ENCODE data around the gene GAGE12C.
"Not testable (repeated sequence)": the region's sequence is repeated elsewhere in the genome, so short reads cannot be mapped to it uniquely, and the experiment has no call there.

The GAGE12C gene, protein sequence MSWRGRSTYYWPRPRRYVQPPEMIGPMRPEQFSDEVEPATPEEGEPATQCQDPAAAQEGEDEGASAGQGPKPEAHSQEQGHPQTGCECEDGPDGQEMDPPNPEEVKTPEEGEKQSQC

DNA sequence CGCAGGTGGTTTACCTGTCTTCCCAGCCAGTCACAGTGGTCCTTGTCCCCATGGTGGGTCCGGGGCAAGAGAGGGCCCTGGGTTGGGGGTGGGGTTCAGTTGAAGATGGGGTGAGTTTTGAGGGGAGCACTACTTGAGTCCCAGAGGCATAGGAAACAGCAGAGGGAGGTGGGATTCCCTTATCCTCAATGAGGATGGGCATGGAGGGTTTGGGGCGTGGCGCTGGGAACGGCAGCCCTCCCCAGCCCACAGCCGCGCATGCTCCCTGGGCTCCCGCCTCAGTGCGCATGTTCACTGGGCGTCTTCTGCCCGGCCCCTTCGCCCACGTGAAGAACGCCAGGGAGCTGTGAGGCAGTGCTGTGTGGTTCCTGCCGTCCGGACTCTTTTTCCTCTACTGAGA, at the start of gene GAGE12C:
Gene GAGE12C, plus strand, starts transcription at position 301 of the 400 bp plus-strand sequence. CDS start 1,155 bp downstream, outside the sequence.
- H3K27ac Mint-ChIP-seq (ENCODE audit: low read depth); ATAC-seq (replicated peaks; ENCODE audit: extremely low read depth, poor library complexity, severe bottlenecking); H3K4me1 Mint-ChIP-seq; H3K4me3 Mint-ChIP-seq; H3K27me3 Mint-ChIP-seq; H3K9me3 Mint-ChIP-seq; H3K36me3 Mint-ChIP-seq (ENCODE audit: insufficient read depth); DNase-seq (ENCODE audit: low spot score in 2 of 2): not testable (repeated sequence)

DNA sequence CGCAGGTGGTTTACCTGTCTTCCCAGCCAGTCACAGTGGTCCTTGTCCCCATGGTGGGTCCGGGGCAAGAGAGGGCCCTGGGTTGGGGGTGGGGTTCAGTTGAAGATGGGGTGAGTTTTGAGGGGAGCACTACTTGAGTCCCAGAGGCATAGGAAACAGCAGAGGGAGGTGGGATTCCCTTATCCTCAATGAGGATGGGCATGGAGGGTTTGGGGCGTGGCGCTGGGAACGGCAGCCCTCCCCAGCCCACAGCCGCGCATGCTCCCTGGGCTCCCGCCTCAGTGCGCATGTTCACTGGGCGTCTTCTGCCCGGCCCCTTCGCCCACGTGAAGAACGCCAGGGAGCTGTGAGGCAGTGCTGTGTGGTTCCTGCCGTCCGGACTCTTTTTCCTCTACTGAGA, 9.5 kb downstream of the GAGE12C start, which contains the start of gene GAGE12D:
Gene GAGE12D, plus strand, starts transcription at position 301 of the 400 bp plus-strand sequence. CDS start 1,155 bp downstream, outside the sequence.
- H3K36me3 Mint-ChIP-seq (ENCODE audit: insufficient read depth); H3K27me3 Mint-ChIP-seq; DNase-seq (ENCODE audit: low spot score in 2 of 2); H3K9me3 Mint-ChIP-seq; H3K4me3 Mint-ChIP-seq; ATAC-seq (replicated peaks; ENCODE audit: extremely low read depth, poor library complexity, severe bottlenecking); H3K27ac Mint-ChIP-seq (ENCODE audit: low read depth); H3K4me1 Mint-ChIP-seq: not testable (repeated sequence)

DNA sequence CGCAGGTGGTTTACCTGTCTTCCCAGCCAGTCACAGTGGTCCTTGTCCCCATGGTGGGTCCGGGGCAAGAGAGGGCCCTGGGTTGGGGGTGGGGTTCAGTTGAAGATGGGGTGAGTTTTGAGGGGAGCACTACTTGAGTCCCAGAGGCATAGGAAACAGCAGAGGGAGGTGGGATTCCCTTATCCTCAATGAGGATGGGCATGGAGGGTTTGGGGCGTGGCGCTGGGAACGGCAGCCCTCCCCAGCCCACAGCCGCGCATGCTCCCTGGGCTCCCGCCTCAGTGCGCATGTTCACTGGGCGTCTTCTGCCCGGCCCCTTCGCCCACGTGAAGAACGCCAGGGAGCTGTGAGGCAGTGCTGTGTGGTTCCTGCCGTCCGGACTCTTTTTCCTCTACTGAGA, 19.0 kb downstream of the GAGE12C start, which contains the start of gene GAGE12E:
Gene GAGE12E, plus strand, starts transcription at position 301 of the 400 bp plus-strand sequence. CDS start 1,155 bp downstream, outside the sequence.
- H3K36me3 Mint-ChIP-seq (ENCODE audit: insufficient read depth); H3K9me3 Mint-ChIP-seq; H3K27ac Mint-ChIP-seq (ENCODE audit: low read depth); H3K27me3 Mint-ChIP-seq; ATAC-seq (replicated peaks; ENCODE audit: extremely low read depth, poor library complexity, severe bottlenecking); DNase-seq (ENCODE audit: low spot score in 2 of 2); H3K4me1 Mint-ChIP-seq; H3K4me3 Mint-ChIP-seq: not testable (repeated sequence)

DNA sequence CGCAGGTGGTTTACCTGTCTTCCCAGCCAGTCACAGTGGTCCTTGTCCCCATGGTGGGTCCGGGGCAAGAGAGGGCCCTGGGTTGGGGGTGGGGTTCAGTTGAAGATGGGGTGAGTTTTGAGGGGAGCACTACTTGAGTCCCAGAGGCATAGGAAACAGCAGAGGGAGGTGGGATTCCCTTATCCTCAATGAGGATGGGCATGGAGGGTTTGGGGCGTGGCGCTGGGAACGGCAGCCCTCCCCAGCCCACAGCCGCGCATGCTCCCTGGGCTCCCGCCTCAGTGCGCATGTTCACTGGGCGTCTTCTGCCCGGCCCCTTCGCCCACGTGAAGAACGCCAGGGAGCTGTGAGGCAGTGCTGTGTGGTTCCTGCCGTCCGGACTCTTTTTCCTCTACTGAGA, 28.6 kb downstream of the GAGE12C start, which contains the start of gene GAGE12F:
Gene GAGE12F, plus strand, starts transcription at position 301 of the 400 bp plus-strand sequence. CDS start 1,155 bp downstream, outside the sequence.
- not testable (repeated sequence) for H3K4me3 Mint-ChIP-seq; H3K36me3 Mint-ChIP-seq (ENCODE audit: insufficient read depth); H3K9me3 Mint-ChIP-seq; DNase-seq (ENCODE audit: low spot score in 2 of 2); H3K4me1 Mint-ChIP-seq; H3K27me3 Mint-ChIP-seq; H3K27ac Mint-ChIP-seq (ENCODE audit: low read depth); ATAC-seq (replicated peaks; ENCODE audit: extremely low read depth, poor library complexity, severe bottlenecking)

DNA sequence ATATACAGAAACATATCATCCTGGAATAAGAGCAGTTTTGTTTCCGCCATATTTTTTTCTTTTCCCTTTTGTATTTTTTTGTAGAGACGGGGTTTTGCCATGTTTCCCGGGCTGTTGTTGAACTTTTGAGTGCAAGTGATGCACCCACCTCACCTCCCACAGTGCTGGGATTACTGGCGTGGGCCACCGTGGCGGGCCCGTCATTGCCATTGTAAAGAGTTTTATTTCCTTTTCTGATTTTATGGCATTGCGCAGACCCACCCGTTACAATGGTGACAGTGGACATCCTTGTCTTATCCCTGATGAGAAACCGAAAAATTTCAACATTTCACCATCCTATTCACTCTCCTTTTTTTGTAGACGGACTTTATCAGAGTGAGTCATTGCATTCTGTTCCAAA, 36.8 kb downstream of the GAGE12C start:
- H3K27ac Mint-ChIP-seq (ENCODE audit: low read depth); ATAC-seq (replicated peaks; ENCODE audit: extremely low read depth, poor library complexity, severe bottlenecking); H3K27me3 Mint-ChIP-seq; H3K4me1 Mint-ChIP-seq; H3K9me3 Mint-ChIP-seq; H3K4me3 Mint-ChIP-seq; H3K36me3 Mint-ChIP-seq (ENCODE audit: insufficient read depth): not testable (repeated sequence)
- peak in 1 of 2 donors; percentile 0 for DNase-seq (ENCODE audit: low spot score in 2 of 2)

DNA sequence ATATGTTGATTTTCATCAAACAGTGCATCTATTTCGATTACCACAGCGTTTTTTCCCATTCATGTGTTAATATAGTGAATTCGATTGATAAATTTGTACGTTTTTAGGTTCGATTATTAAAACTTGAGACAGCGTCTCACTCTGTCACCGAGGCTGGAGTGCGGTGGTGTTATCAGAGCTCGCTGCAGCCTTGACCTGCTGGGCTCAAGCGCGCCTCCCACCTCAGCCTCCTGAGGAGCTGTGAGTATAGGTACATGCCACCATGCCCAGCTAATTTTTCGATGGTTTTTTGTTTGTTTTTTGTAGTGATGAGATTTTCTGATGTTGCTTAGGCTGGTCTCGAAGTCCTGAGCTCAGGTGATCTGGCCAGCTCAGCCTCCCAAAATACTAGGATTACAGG, 37.2 kb downstream of the GAGE12C start:
- H3K36me3 Mint-ChIP-seq (ENCODE audit: insufficient read depth): not testable (repeated sequence)

DNA sequence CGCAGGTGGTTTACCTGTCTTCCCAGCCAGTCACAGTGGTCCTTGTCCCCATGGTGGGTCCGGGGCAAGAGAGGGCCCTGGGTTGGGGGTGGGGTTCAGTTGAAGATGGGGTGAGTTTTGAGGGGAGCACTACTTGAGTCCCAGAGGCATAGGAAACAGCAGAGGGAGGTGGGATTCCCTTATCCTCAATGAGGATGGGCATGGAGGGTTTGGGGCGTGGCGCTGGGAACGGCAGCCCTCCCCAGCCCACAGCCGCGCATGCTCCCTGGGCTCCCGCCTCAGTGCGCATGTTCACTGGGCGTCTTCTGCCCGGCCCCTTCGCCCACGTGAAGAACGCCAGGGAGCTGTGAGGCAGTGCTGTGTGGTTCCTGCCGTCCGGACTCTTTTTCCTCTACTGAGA, 38.1 kb downstream of the GAGE12C start, which contains the start of gene GAGE12G:
Gene GAGE12G, plus strand, starts transcription at position 301 of the 400 bp plus-strand sequence. CDS start 1,155 bp downstream, outside the sequence.
- ATAC-seq (replicated peaks; ENCODE audit: extremely low read depth, poor library complexity, severe bottlenecking): not testable (repeated sequence)

More for the DNA sequence above, 37.2 kb downstream of the GAGE12C start:
- H3K4me3 Mint-ChIP-seq; H3K9me3 Mint-ChIP-seq; ATAC-seq (replicated peaks; ENCODE audit: extremely low read depth, poor library complexity, severe bottlenecking); H3K27me3 Mint-ChIP-seq; H3K4me1 Mint-ChIP-seq; DNase-seq (ENCODE audit: low spot score in 2 of 2); H3K27ac Mint-ChIP-seq (ENCODE audit: low read depth): not testable (repeated sequence)

DNA sequence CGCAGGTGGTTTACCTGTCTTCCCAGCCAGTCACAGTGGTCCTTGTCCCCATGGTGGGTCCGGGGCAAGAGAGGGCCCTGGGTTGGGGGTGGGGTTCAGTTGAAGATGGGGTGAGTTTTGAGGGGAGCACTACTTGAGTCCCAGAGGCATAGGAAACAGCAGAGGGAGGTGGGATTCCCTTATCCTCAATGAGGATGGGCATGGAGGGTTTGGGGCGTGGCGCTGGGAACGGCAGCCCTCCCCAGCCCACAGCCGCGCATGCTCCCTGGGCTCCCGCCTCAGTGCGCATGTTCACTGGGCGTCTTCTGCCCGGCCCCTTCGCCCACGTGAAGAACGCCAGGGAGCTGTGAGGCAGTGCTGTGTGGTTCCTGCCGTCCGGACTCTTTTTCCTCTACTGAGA, 47.7 kb downstream of the GAGE12C start, which contains the start of gene GAGE12H:
Gene GAGE12H, plus strand, starts transcription at position 301 of the 400 bp plus-strand sequence. CDS start 1,155 bp downstream, outside the sequence.
- not testable (repeated sequence) for H3K27ac Mint-ChIP-seq (ENCODE audit: low read depth); ATAC-seq (replicated peaks; ENCODE audit: extremely low read depth, poor library complexity, severe bottlenecking); H3K27me3 Mint-ChIP-seq; H3K4me3 Mint-ChIP-seq; DNase-seq (ENCODE audit: low spot score in 2 of 2); H3K9me3 Mint-ChIP-seq; H3K36me3 Mint-ChIP-seq (ENCODE audit: insufficient read depth); H3K4me1 Mint-ChIP-seq

More for the DNA sequence above, 38.1 kb downstream of the GAGE12C start, which contains the start of gene GAGE12G:
- not testable (repeated sequence) for H3K4me1 Mint-ChIP-seq; DNase-seq (ENCODE audit: low spot score in 2 of 2); H3K4me3 Mint-ChIP-seq; H3K27ac Mint-ChIP-seq (ENCODE audit: low read depth); H3K36me3 Mint-ChIP-seq (ENCODE audit: insufficient read depth); H3K9me3 Mint-ChIP-seq; H3K27me3 Mint-ChIP-seq

Data from central memory CD8-positive, alpha-beta T cell (primary cell).